Natural killer cell (primary cell): Measurements from ENCODE around the gene ELMO1. TPM values are rescaled to one million over a fixed set of nuclear protein-coding genes. Genes with fewer than 3 reads are reported as not detected.
A peak's percentile ranks its signal among the peaks of the same experiment; 100 is the strongest.

Experiments
- ATAC-seq, 3 donors: fragments of 150-1000 bp in 2 of 3; fragments of 200-7000 bp in 1 of 3; cut with Tn5 transposase; 1 replicate in 1 of 3; 2 replicates in 2 of 3; pipeline ENCODE4 v1.10.0; 2021; ENCODE audit warnings: mild to moderate bottlenecking in 2 of 3, moderate library complexity in 2 of 3
- DNase-seq, 2 donors: peaks; one replicate each; pipeline versions ENCODE4 v3.0.0 to v3.0.0-alpha.2; 2013 to 2021; ENCODE audit warnings: mixed read lengths in 1 of 2
- H3K27ac ChIP-seq: one replicate; pipeline ENCODE4 v1.5.1; 2013; ENCODE audit warnings: mild to moderate bottlenecking, low read length
- H3K27me3 ChIP-seq: one replicate; pipeline ENCODE4 v1.6.1; 2013; ENCODE audit warnings: low read length; ENCODE audit not compliant: control insufficient read depth, insufficient read depth
- H3K36me3 ChIP-seq: one replicate; pipeline ENCODE4 v1.6.1; 2013; ENCODE audit warnings: low read length; ENCODE audit not compliant: control insufficient read depth, insufficient read depth
- H3K4me1 ChIP-seq: one replicate; pipeline ENCODE4 v1.6.1; 2013; ENCODE audit warnings: low read length; ENCODE audit not compliant: control insufficient read depth, insufficient read depth
- H3K4me3 ChIP-seq: one replicate; pipeline ENCODE4 v1.5.1; 2013; ENCODE audit warnings: low read length
- H3K9me3 ChIP-seq: one replicate; pipeline ENCODE4 v1.6.1; 2013; ENCODE audit warnings: low read length; ENCODE audit not compliant: control insufficient read depth, insufficient read depth
- H3K27ac Mint-ChIP-seq, 2 donors: one replicate each; pipeline ENCODE4 v1.8.0; 2022; ENCODE audit warnings: mild to moderate bottlenecking in 2 of 2, mixed read lengths in 2 of 2, moderate library complexity in 1 of 2
- H3K27me3 Mint-ChIP-seq, 2 donors: one replicate each; pipeline ENCODE4 v1.8.0; 2022; ENCODE audit warnings: low read depth in 2 of 2, mixed read lengths in 2 of 2
- H3K36me3 Mint-ChIP-seq: one replicate; pipeline ENCODE4 v1.8.0; 2022; ENCODE audit warnings: mixed read lengths
- H3K4me1 Mint-ChIP-seq, 2 donors: one replicate each; pipeline ENCODE4 v1.8.0; 2022; ENCODE audit warnings: mixed read lengths in 2 of 2
- H3K4me3 Mint-ChIP-seq: one replicate; pipeline ENCODE4 v1.8.0; 2022; ENCODE audit warnings: mild to moderate bottlenecking, moderate library complexity, mixed read lengths
- H3K9me3 Mint-ChIP-seq, 2 donors: one replicate each; pipeline ENCODE4 v1.8.0; 2022; ENCODE audit warnings: mixed read lengths in 2 of 2
- CTCF ChIP-seq: fragments of 200-600 bp; IDR thresholded peaks from one replicate; pipeline ENCODE4 v1.8.0; 2022; ENCODE audit warnings: antibody characterized with exemption
- WGBS: methylation state at CpG from one replicate; pipeline ENCODE4 v1.1.7; 2013; ENCODE audit warnings: missing lambda C conversion rate; ENCODE audit not compliant: insufficient coverage; 5-methylcytosine and 5-hydroxymethylcytosine counted together
- intact Hi-C: fragments of 100-400 bp; cut with micrococcal nuclease; formaldehyde crosslinking; loops from one replicate; pipeline ENCODE4 v1.14.2; 2022
- total RNA-seq, 4 donors: library from RNA; stranded (reverse); fragments of 120-200 nt in 1 of 4; gene quantifications; one replicate each; pipeline versions ENCODE4 v1.2.3 to v1.2.4, GENCODE V29; 2013 to 2022

Gene ELMO1
- total RNA-seq, 3 donors from 2014 or later (not counting 1 experiment from before 2014, with no cell fraction given): 127 to 147 (median 130) TPM

GRCh38 chr7:37284805-37285231, 163.8 kb downstream of the ELMO1 start:
- Histone ChIP-seq H3K36me3 (no peaks in the 10 kb centered on the region), H3K27me3 (no peaks in the 10 kb centered on the region), H3K9me3 (no peaks in the 10 kb centered on the region), H3K4me3 (no peak overlapping the region), H3K27ac (no peak overlapping the region), H3K4me1 (peaks cover 11% of the 10 kb centered on the region)
- Mint-ChIP-seq H3K9me3 (no peaks in the 10 kb centered on the region), H3K4me1 (peaks cover 58 to 64% of the 10 kb centered on the region in 2 donors), H3K4me3 (no peak overlapping the region), H3K27me3 (no peaks in the 10 kb centered on the region), H3K27ac (peak overlapping the region in 1 of 2 donors; percentile 23), H3K36me3 (no peaks in the 10 kb centered on the region)
- TF ChIP-seq CTCF: peak; percentile 79
- DNase-seq (peak in 1 of 2 donors; percentile 64), ATAC-seq (peak in 1 of 3 donors; percentile 49)
- 66% methylated on average over 6 of the region's 6 CpGs for WGBS
- intact Hi-C loops: loop anchor here (2.0 to 5.0 kb wide), 2 partner anchors 58 to 212 kb away; no protein-coding TSS in a partner anchor

- no peak overlapping the region for H3K4me3 ChIP-seq
- intact Hi-C loops: loop anchor here (2.0 kb wide), 1 partner anchor 59 kb away; no protein-coding TSS in a partner anchor
- H3K4me1 Mint-ChIP-seq: peaks cover 58 to 66% of the 10 kb centered on the region in 2 donors
- no peak overlapping the region for H3K4me3 Mint-ChIP-seq
- no peak for ATAC-seq
- peaks cover 11% of the 10 kb centered on the region for H3K4me1 ChIP-seq
- WGBS: 84% methylated on average over 4 of the region's 4 CpGs
- no peaks in the 10 kb centered on the region for H3K9me3 Mint-ChIP-seq
- no peaks in the 10 kb centered on the region for H3K27me3 Mint-ChIP-seq
- no peak overlapping the region for H3K27ac Mint-ChIP-seq
- H3K36me3 ChIP-seq: no peaks in the 10 kb centered on the region
- H3K27me3 ChIP-seq: no peaks in the 10 kb centered on the region
- no peak for TF ChIP-seq CTCF
- H3K9me3 ChIP-seq: no peaks in the 10 kb centered on the region
- H3K36me3 Mint-ChIP-seq: no peaks in the 10 kb centered on the region
- no peak overlapping the region for H3K27ac ChIP-seq
- no peak for DNase-seq
These were observed 164.4 kb downstream of the ELMO1 start for GRCh38 chr7:37284285-37284684.

GRCh38 chr7:37283716-37284115, 164.9 kb downstream of the ELMO1 start:
- DNase-seq (no peak), ATAC-seq (peak in 1 of 3 donors; percentile 17)
- WGBS: 77% methylated on average over 4 of the region's 4 CpGs
- H3K27ac ChIP-seq: no peak overlapping the region
- peaks cover 54 to 66% of the 10 kb centered on the region in 2 donors for H3K4me1 Mint-ChIP-seq
- intact Hi-C loops: loop anchor here (2.0 kb wide), 1 partner anchor 59 kb away; no protein-coding TSS in a partner anchor
- no peak overlapping the region for H3K4me3 ChIP-seq
- no peak overlapping the region for H3K27ac Mint-ChIP-seq
- peaks cover 11% of the 10 kb centered on the region for H3K4me1 ChIP-seq
- H3K36me3 Mint-ChIP-seq: no peaks in the 10 kb centered on the region
- H3K36me3 ChIP-seq: no peaks in the 10 kb centered on the region
- no peaks in the 10 kb centered on the region for H3K9me3 Mint-ChIP-seq
- no peaks in the 10 kb centered on the region for H3K9me3 ChIP-seq
- TF ChIP-seq CTCF: no peak
- H3K27me3 Mint-ChIP-seq: no peaks in the 10 kb centered on the region
- H3K27me3 ChIP-seq: no peaks in the 10 kb centered on the region
- H3K4me3 Mint-ChIP-seq: no peak overlapping the region

GRCh38 chr7:37282927-37283326, 165.7 kb downstream of the ELMO1 start:
- Histone ChIP-seq H3K36me3 (no peaks in the 10 kb centered on the region), H3K4me1 (peaks cover 11% of the 10 kb centered on the region), H3K9me3 (no peaks in the 10 kb centered on the region), H3K4me3 (no peak overlapping the region), H3K27me3 (no peaks in the 10 kb centered on the region), H3K27ac (no peak overlapping the region)
- H3K27ac Mint-ChIP-seq: no peak overlapping the region
- H3K4me3 Mint-ChIP-seq: no peak overlapping the region
- no peaks in the 10 kb centered on the region for H3K27me3 Mint-ChIP-seq
- H3K4me1 Mint-ChIP-seq: peaks cover 54 to 69% of the 10 kb centered on the region in 2 donors
- DNase-seq (no peak), ATAC-seq (no peak)
- 97% methylated on average over 3 of the region's 3 CpGs for WGBS
- no peaks in the 10 kb centered on the region for H3K9me3 Mint-ChIP-seq
- intact Hi-C loops: no loop called here
- H3K36me3 Mint-ChIP-seq: no peaks in the 10 kb centered on the region
- TF ChIP-seq CTCF: no peak
